Measurements from ENCODE around the gene MAN1A2. TPM values are rescaled to one million over a fixed set of nuclear protein-coding genes. Genes with fewer than 3 reads are reported as not detected.
"Not testable (repeated sequence)": the region's sequence is repeated elsewhere in the genome, so short reads cannot be mapped to it uniquely, and the experiment has no call there.

MAN1A2 gene
- total RNA-seq, 1 donor from 2014 or later = 50.0 TPM

GRCh38 chr1:117535821-117536220 is 168.6 kb downstream of the MAN1A2 start:
- ATAC-seq (no peak), DNase-seq (ENCODE audit: low spot score) (no peak)
- intact Hi-C loops (cut with DNase I) = no loop called here

DNA sequence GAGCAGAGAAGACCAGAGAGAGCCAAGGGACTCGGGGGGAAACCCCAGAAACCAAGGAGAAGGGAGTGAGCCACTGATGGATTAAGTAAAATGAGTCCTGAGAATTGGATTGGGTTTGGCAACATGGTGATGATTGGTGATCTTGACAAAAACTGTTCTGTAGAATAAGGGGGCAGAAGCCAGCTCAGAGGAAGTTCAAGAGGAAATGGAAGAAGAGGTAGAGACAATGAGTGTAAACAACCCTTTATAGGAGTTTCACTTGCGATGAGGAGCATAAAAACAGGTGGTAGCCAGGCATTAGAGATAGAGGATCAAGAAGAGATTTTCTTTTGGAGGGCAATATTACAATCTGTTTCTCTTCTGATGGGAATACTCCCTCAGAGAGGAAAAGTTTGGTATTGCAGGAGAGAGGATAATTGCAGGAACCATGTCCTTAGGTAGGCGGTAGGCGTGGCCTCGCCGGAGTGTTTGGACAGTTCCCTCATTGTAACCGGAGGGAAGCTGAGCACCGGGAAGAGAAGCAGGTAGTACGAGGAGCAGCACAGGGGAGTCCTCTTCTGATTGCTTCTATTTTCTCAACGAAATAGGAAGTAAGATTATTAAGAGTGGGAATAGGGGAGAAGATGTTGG is 170.2 kb downstream of the MAN1A2 start:
- intact Hi-C loops (cut with DNase I) = no loop called here
- DNase-seq (ENCODE audit: low spot score) (no peak), ATAC-seq (no peak)

GRCh38 chr1:117540532-117540931 is 173.3 kb downstream of the MAN1A2 start:
- intact Hi-C loops (cut with DNase I) = no loop called here
- DNase-seq (ENCODE audit: low spot score) = no peak
- ATAC-seq = no peak

DNA sequence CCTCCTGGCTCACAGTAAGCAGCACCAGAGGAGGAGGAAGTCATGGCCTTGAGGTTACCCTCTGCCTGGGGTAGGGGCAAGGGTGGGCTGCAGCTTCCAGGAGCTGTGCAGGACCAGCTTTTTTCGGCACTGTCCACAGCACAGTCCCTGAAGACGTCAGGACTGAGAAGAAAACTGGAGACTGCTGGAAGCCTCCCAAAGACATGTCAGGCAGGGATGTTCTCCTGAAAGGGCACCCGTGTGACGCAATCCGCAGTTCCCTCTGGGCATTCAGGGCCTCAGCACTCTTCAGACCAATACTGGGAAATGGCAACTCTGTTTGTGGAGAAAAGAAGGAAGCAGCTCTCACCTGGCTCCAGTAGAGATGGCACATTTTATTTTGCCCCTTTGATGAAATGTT is 173.8 kb downstream of the MAN1A2 start:
- intact Hi-C loops (cut with DNase I) = no loop called here
- DNase-seq (ENCODE audit: low spot score) (no peak), ATAC-seq (peak; percentile 55)

DNA sequence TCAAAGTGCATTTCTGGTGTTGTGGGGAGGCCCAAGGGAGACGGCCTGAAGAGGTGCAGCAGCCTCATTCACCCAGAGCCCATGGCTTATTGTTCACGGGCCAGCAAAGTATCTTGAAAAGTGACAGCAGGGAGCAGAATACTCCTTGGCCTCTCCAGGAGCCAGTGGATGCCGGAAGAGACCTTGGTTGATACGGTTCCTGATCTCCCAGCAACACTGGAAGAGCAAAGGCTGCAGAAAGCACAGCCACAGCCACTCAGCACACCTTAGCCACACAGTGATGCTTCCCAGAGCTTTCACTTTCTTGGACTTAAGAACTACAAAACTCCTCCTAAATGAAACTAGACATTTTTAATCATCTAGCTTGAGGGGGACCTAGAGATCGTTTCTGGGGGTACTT is 174.3 kb downstream of the MAN1A2 start:
- intact Hi-C loops (cut with DNase I) = no loop called here
- DNase-seq (ENCODE audit: low spot score) = no peak
- ATAC-seq = no peak

GRCh38 chr1:117544509-117545109 is 177.4 kb downstream of the MAN1A2 start:
- intact Hi-C loops (cut with DNase I) = no loop called here
- no peak for DNase-seq (ENCODE audit: low spot score)
- ATAC-seq = no peak

GRCh38 chr1:117546467-117546866 is 179.2 kb downstream of the MAN1A2 start:
- ATAC-seq (no peak), DNase-seq (ENCODE audit: low spot score) (no peak)
- intact Hi-C loops (cut with DNase I) = no loop called here

GRCh38 chr1:117553471-117553870 is 186.2 kb downstream of the MAN1A2 start:
- no peak for DNase-seq (ENCODE audit: low spot score)
- intact Hi-C loops (cut with DNase I) = no loop called here
- ATAC-seq = no peak

DNA sequence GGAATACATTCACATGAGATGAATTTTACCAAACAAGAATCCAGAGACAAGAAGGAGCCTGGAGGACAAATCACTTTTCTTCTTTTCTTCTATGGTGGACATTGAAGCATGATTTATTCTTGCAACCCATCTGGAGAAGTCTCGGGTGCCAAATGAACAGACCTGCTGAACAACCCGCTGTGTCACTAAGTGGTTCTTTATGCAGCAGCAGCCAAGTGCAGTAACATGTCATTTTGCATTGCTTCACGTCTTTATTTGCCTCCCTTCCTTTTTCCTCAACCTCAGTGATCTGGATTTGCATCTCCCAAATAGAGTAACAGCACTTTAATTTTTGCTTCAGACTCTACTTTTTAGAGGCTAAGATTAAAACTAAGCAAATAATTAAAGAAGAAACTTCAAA is 188.6 kb downstream of the MAN1A2 start:
- no peak for DNase-seq (ENCODE audit: low spot score)

GRCh38 chr1:117556341-117556740 is 189.1 kb downstream of the MAN1A2 start:
- ATAC-seq (no peak), DNase-seq (ENCODE audit: low spot score) (no peak)
- intact Hi-C loops (cut with DNase I) = no loop called here

More for the DNA sequence above, 188.6 kb downstream of the MAN1A2 start:
- intact Hi-C loops (cut with DNase I) = no loop called here
- ATAC-seq = no peak

DNA sequence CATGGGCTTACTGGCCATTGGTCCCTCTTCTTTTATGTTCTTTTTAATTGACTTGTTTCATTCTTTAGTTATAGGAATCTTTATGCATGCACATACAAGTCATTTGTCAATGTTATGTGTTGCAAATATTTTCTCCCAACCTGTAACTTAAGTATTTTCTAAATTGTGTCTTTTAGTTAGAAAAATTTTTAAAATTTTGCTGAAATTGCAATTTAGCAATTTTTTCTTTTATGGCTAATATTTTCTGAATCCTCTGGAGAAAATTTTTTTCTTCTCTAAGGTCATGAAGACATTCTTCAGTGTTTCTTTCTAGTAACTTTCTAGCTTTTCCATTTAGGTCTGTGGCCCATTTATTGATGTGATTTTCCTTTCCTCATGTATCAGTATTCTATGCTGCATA is 189.7 kb downstream of the MAN1A2 start:
- intact Hi-C loops (cut with DNase I) = no loop called here
- ATAC-seq (no peak), DNase-seq (ENCODE audit: low spot score) (no peak)

DNA sequence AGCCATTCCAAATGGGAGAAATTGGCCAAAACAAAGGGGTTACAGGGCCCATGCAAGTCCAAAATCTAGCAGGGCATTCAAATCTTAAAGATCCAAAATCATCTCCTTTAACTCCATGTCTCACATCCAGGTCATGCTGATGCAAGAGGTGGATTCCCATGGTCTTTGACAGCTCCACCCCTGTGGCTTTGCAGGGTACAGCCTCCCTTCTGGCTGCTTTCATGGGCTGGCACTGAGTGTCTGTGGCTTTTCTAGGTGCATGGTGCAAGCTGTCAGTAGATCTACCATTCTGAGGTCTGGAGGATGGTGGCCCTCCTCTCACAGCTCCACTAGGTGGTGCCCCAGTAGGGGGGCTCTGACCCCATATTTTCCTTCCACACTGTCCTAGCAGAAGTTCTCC is 191.2 kb downstream of the MAN1A2 start:
- DNase-seq (ENCODE audit: low spot score); intact Hi-C loops (cut with DNase I); ATAC-seq: not testable (repeated sequence)

DNA sequence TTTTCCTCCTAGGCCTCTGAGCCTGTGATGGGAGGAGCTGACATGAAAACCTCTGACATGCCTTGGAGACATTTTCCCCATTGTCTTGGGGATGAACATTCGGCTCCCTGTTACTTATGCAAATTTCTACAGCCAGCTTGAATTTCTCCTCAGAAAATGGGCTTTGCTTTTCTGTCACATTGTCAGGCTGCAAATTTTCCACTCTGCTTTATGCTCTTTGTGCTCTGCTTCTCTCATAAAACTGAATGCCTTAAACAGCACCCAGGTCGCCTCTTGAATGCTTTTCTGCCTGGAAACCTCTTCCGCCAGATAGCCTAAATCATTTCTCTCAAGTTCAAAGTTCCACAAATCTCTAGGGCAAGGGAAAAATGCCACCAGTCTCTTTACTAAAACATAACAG is 191.9 kb downstream of the MAN1A2 start:
- no peak for DNase-seq (ENCODE audit: low spot score)
- intact Hi-C loops (cut with DNase I) = no loop called here
- ATAC-seq = no peak

GRCh38 chr1:117559985-117560384 is 192.7 kb downstream of the MAN1A2 start:
- ATAC-seq (no peak), DNase-seq (ENCODE audit: low spot score) (no peak)
- intact Hi-C loops (cut with DNase I) = no loop called here

DNA sequence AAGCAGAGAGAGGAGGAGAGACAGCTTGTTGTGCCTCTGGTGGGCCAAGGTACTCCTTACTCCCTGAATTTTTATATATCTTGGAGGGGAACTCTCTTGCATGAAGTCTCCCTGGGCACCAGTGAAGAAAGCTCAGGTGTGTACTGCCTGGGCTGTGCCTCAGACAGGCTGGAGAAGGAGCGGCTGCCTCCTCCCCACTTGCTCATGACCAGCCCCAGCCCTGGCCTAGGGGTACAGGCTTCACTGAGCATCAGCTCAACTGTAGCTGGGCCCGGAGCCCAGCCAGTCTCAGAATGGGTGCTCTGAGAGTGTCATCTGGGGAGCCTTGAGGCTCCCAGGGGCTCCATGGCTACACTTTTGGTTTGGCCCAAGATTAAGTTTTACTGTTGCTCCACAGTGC is 193.8 kb downstream of the MAN1A2 start:
- intact Hi-C loops (cut with DNase I) = no loop called here
- ATAC-seq (no peak), DNase-seq (ENCODE audit: low spot score) (no peak)

- no peak for ATAC-seq
- no peak for DNase-seq (ENCODE audit: low spot score)
- intact Hi-C loops (cut with DNase I) = no loop called here
These were observed 194.3 kb downstream of the MAN1A2 start for GRCh38 chr1:117561551-117561950.

DNA sequence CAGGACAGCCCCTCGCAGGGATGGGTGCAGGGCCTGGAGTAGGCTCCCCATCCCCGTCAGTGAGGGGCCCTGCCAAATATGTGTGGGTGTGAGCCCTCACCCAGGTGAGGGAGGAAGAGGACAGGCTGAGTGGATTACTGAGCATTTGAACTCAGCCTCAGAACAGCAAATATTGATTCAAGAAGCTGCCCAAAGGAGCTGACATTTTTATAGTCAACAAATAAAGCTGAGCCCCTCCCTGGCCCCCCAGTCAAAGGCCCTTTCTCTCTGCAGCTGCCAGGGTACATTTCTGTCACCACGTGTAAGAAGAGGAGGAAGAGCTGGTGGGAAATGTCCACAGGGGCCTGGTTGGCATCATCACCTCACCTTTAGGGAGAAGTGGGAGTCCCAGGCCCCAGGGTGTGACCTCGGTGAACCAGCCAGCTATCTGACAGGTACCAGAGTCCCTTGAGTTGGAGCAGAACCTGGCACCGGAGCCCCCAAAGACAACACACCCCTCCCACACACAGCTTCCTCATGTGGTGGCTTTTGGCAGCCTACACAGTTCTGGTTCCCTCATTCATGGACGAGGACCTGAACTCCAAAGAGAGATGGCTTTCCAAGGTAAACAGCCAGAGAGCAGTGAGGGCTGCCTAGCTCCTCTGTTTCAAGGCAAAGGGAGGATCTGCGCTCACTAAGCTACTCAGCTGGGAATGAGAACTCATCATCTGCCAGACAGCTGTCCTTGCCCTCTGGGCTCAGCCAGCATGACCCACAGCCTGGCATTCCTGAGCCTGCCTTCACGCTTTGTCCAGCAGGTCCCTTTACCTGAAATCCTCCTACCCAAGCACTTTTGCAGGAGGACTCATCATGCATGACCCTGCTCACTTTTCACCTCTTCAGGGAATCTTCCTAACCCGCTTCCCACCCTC is 195.6 kb downstream of the MAN1A2 start:
- intact Hi-C loops (cut with DNase I) = no loop called here
- ATAC-seq (peak; percentile 32), DNase-seq (ENCODE audit: low spot score) (no peak)

DNA sequence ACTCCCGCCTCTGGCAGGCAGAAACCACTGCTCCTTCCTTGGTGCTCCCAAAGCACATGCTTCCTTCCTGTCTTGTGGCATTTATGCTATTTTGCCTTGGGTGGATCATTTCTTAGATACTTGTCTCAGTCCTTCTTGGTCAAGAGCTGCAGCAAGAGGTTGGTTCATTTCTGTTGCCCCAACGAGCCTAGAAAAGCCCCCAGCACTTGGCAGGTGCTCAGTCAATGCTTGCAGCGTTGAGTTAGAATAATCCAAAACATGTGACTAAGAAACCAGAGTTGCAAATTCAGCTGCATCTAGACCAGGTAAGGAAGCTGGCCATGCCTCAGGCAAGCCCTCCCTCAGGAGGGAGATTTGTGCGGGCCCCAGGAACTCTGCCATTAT is 196.2 kb downstream of the MAN1A2 start:
- DNase-seq (ENCODE audit: low spot score) (no peak), ATAC-seq (no peak)
- intact Hi-C loops (cut with DNase I) = no loop called here

- no peak for ATAC-seq
- no peak for DNase-seq (ENCODE audit: low spot score)
- intact Hi-C loops (cut with DNase I) = no loop called here
These were observed 197.2 kb downstream of the MAN1A2 start for GRCh38 chr1:117564227-117565075.
